CD4-positive, alpha-beta T cell treated with Interferon gamma for 1 hour (primary cell): Measurements from ENCODE around the gene SOWAHA.
"Not testable (repeated sequence)": the region's sequence is repeated elsewhere in the genome, so short reads cannot be mapped to it uniquely, and the experiment has no call there.

Source experiments
- DNase-seq: peaks from one replicate; pipeline ENCODE4 v3.0.0-alpha.2; 2020

The SOWAHA gene

GRCh38 chr5:132778129-132778528 lies 35.0 kb upstream of the SOWAHA start:
- DNase-seq: no peak

DNA sequence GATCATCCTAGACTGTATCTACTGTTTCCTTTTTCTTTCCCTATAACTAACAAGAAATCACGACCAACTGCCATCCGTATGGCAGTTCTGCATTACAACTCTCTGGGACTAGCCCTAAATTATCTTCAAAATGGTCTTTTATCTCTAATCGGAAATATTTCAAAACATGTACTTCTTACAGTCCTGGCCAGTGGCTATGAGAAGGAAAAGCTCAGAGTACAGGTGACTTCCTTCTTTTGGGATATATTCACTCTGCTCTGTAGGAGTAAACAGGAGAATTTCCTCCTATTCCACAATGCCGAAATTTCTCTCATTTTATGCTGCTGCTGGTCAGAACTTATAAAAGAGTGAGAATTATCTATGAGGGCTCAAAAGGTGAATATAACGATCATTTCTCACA lies 34.2 kb upstream of the SOWAHA start:
- DNase-seq: no peak

GRCh38 chr5:132779961-132780360 lies 33.1 kb upstream of the SOWAHA start:
- no peak for DNase-seq

DNA sequence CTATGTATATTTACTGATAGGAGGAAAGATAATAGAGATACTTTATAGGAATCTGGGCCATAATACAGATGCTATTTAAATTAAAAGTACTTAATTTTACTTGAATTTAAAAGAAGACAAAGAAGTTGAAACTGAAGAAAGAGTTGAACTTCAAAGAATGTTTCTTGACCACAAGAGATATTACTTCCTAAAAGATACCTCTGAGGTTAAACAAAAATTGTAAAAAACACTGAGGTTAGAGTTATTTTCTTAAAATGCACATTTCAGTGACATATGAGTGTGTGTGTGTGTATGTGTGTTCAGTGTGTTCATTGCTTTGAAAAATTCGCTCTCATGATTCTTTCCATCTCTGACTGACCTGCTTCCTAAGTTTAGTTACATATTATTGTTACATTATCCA lies 32.5 kb upstream of the SOWAHA start:
- no peak for DNase-seq

- no peak for DNase-seq
Observed at GRCh38 chr5:132781029-132781428, 32.1 kb upstream of the SOWAHA start.

- no peak for DNase-seq
Observed at GRCh38 chr5:132782101-132782500, 31.0 kb upstream of the SOWAHA start.

DNA sequence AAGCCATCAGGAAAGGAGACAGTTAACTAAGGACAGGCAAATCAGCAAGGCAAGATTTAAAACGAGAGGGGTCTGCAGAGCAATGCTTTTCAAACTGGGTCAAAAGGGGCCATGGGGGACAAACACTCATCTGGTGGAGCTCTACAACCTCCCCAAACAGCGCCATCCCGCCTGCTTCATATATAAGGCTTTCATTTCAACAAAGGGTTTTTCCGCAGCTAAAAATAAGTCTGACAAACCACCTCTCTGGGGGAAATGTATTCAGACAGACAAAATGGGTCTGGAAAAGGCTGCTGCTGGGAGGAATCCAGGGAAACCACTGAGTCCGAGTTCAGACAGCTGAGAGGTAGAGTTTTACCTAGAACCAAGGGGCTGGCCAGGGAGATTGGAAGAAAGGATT lies 27.7 kb upstream of the SOWAHA start:
- DNase-seq: no peak

- no peak for DNase-seq
Observed at GRCh38 chr5:132785864-132786263, 27.2 kb upstream of the SOWAHA start.

- no peak for DNase-seq
Observed at GRCh38 chr5:132787076-132787475, 26.0 kb upstream of the SOWAHA start.

DNA sequence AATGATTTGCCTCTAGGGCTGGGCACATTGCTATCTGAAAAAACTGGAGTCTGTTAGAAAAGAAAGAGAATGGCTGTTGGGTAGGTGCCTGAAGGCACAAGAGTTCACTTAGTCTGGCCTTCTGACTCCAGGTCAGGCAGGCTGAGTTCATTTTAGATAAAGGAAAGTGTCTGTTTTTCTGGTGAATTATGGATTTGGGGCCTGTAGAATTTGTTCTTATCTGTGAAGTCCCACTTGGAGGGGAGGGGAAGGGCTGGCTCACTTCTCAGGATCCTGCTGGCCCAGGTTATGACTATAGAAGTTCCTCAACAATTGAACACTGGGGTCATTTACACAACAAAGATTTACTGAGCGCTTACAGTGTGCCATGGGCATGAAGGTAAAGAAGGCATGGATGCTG lies 24.6 kb upstream of the SOWAHA start:
- DNase-seq: no peak

- no peak for DNase-seq
Observed at GRCh38 chr5:132788990-132789886, 23.9 kb upstream of the SOWAHA start.

GRCh38 chr5:132790201-132790865 lies 22.8 kb upstream of the SOWAHA start:
- DNase-seq: no peak

GRCh38 chr5:132791026-132791425 lies 22.1 kb upstream of the SOWAHA start:
- no peak for DNase-seq

GRCh38 chr5:132797651-132798050 lies 15.5 kb upstream of the SOWAHA start:
- no peak for DNase-seq

DNA sequence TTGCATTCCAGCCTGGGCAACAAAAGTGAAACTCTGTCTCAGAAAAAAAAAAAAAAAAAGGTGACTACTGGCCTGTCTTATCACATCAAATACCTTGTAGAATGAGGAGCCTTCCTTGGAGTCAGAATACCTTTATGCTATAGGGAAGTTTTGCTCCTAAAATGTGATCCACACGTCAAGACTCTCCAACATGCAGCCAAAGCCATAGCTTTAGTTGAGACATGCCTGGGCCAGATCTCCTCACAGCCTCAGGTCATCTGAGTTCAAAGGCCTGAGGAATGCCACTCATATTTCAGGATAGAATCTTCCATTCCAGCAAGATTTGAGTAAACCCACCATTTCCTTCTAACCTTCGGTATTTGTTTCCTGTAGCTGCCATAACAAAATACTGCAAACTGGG lies 13.7 kb upstream of the SOWAHA start:
- no peak for DNase-seq

GRCh38 chr5:132800545-132800944 lies 12.6 kb upstream of the SOWAHA start:
- no peak for DNase-seq

DNA sequence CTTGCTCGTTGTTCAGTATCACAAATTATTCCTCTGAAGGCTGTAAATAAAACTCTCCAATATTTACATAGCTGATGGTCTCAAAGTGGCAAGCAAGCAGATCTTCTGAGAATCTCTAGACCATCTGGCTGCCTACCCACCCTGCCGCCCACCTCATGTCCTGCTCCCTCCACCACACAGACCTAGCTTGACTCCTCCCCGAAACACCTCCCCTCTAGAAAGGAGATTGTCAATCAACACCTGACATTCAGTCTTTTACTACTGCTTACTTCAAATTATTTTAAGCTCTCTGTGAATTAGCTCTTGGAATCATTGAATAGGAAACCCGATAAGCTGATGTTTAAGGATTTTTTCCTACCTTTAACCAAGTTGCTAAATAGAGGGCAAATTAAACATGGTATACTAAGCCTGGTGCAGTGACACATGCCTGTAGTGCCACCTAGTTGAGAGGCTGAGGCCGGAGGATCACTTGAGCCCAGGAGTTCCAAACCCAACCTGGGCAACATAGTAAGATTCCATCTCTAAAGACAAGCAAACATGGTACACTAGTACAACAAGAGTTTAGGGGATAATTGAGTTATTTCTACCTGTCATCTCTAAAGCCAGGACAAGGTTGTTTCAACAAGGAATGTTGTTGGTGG lies 10.9 kb upstream of the SOWAHA start:
- DNase-seq: no peak

DNA sequence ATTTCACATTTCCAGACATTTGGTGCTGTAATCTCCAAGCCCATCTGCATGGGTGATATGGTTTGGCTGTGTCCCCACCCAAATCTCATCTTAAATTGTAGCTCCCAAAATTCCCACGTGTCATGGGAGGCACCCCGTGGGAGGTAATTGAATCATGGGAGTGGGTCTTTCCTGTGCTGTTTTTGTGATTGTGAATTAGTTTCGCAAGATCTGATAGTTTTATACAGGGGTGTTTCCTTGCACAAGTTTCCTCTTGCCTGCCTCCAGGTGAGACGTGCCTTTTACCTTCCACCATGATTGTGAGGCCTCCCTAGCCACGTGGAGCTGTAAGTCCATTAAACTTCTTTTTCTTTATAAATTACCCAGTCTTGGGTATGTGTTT lies 10.4 kb upstream of the SOWAHA start:
- not testable (repeated sequence) for DNase-seq

DNA sequence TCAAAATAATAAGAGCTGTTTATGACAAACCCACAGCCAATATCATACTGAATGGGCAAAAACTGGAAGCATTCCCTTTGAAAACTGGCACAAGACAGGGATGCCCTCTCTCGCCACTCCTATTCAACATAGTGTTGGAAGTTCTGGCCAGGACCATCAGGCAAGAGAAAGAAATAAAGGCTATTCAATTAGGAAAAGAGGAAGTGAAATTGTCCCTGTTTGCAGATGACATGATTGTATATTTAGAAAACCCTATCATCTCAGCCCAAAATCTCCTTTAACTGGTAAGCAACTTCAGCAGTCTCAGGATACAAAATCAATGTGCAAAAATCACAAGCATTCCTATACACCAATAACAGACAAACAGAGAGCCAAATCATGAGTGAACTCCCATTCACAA lies 8.9 kb upstream of the SOWAHA start:
- not testable (repeated sequence) for DNase-seq

GRCh38 chr5:132805872-132806271 lies 7.2 kb upstream of the SOWAHA start:
- not testable (repeated sequence) for DNase-seq

- DNase-seq: not testable (repeated sequence)
Observed at GRCh38 chr5:132806804-132807162, 6.3 kb upstream of the SOWAHA start.

DNA sequence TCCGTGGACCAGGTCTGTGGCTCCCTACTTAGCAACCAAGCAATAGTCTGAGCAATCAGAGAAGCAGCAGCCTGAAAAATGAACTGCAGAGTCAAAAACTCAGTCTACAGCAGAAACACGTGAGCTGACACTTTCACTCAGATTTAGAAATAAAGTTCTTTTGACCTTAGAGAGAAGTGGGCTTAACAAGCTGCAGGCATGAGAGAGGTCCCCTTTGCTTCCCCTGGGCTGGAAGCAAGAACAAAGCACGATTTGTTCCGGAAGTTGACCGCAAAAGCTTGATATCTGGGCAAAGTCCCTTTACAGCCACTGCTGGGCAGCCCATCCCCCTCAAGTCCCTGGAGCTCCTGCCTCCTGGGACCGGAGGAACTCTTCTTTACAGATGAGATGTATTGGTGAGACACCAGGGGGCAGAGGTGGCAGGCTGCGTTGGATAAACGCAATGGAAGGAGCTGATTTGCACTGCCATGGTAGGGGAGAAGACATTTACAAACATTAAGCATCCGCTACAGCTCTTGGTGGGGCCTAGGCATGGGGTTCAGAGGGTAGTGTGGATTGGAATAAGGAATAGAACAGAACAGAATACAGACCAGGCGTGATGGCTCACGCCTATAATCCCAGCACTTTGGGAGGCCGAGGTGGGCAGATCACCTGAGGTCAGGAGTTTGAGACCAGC lies 5.8 kb upstream of the SOWAHA start:
- no peak for DNase-seq

DNA sequence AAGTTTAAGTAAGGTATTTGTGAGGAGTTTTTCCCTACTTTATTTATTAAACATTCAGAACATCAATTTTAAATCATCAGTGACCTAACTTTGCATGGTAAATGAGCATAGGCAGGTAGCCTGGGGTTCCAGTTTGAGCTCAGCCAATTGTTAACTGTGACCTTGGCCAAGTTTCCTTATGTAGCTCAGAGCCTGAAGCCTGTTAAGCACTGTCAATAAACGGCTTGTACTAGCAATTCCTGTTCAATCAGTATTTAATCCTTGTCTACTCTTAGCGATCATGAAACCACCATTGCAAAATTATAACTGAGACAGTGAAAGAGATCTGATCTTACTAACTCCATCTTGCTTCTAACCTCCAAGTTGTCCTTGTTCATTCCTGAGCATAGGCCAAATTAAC lies 4.7 kb upstream of the SOWAHA start:
- DNase-seq: no peak
